ENCODE data around the gene METTL27. TPM values are rescaled to one million over a fixed set of nuclear protein-coding genes. Genes with fewer than 3 reads are reported as not detected.

Gene METTL27
- total and polyA plus RNA-seq, 9 of the 15 experiments (the other 6 are each of a cell fraction or from before 2014, with no cell fraction given) = 0.08 to 0.82 (median 0.33) TPM; not detected in 4

GRCh38 chr7:73842067-73842976 lies at the start of gene METTL27 (continued):
- TF ChIP-seq ZNF609 (CRISPR knock-in tag; IDR thresholded peaks at IDR 0.05; ENCODE audit: borderline replicate concordance) = no peak
- TF ChIP-seq ZNF3 (CRISPR knock-in tag; IDR thresholded peaks at IDR 0.05) = no peak
- TF ChIP-seq RBM25 (IDR thresholded peaks at IDR 0.05; ENCODE audit: low read depth, low read length, severe bottlenecking) = peak; percentile 58
- peak; percentile 17; the same call in 1 of the 2 replicates for TF ChIP-seq HDAC2 (IDR thresholded peaks at IDR 0.05)
- TF ChIP-seq ZNF511 (CRISPR knock-in tag; IDR thresholded peaks at IDR 0.05) = peak; percentile 73
- TF ChIP-seq RAD51 (IDR thresholded peaks at IDR 0.05; ENCODE audit: borderline replicate concordance, low read depth) = no peak
- no peak for TF ChIP-seq TSC22D4 (tag; IDR thresholded peaks at IDR 0.05)
- TF ChIP-seq TFAP4 (CRISPR knock-in tag; IDR thresholded peaks at IDR 0.05; ENCODE audit: borderline replicate concordance) = peak; percentile 41; the same call in 1 of the 2 replicates
- TF ChIP-seq U2AF2 (optimal IDR thresholded peaks at IDR 0.05; ENCODE audit: low read depth, low read length) = no peak
